T-helper 2 cell treated with Interferon-gamma antibody and Interleukin-4, amounts not matched to agents 100 ng/mL and 5 ng/mL, for 36 hours (primary cell): ENCODE results near the gene ANXA6. TPM values are rescaled to one million over a fixed set of nuclear protein-coding genes. Genes with fewer than 3 reads are reported as not detected.

ENCODE experiments used
- intact Hi-C: fragments of 100-400 bp; cut with micrococcal nuclease; formaldehyde crosslinking; loops from one replicate; pipeline ENCODE4 v1.15.1; 2023
- total RNA-seq: library from RNA; stranded (reverse); gene quantifications from 2 replicates; pipeline ENCODE4 v1.2.3, GENCODE V29; 2022

Gene ANXA6
- total RNA-seq, 1 donor from 2014 or later, result 589 TPM

DNA sequence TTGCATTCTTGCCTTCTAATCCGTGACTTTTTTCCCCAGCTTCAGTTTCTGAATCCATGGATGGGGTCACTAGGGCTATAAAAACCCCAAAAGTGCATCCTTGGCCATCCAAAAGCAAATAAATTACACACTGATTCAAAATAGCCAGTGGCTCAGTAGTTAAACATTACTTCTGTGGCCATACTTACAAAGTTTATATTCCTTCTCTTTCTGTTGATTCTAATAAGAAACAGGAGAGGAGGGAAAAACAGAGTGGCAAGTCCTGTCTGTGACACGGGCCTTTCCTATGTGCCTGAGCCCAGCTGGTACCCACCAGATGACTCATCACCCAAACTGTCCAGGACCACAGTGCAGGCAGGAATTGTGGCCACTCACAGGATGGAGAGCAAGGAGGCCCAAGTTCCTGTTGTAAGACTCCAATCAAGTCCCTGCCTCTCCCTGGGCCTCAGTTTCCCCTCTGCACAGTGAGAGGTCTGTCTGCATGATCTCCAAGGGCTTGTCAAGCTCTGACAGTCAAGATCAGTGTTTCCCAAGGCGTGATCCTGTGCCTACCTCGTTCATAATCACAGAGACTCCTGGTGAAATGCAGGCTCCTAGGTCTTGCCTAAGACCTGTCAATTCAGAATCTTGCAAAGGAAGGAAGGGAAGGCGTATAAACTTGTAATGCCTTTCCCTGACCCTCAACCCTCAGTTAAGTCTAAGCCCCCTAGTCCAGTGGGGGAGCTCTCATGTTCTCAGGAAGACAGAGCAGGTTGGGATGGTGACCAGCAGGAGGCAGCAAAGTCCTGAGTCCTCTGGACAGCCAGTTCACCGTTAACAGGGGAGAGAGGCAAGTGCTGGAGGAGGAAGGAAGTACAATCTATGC, 106.3 kb downstream of the ANXA6 start:
- intact Hi-C loops, result loop anchor here (1.0 to 5.0 kb wide), 4 partner anchors 30 to 113 kb away; partner anchors contain the start of gene TNIP1

Other genes with a start within 250 kb of the ANXA6 start
- gene GPX3, start 137.2 kb downstream of the ANXA6 start, total RNA-seq, result not detected in 2 replicates
- 150 TPM in 2 replicates for gene TNIP1, start 76.7 kb downstream of the ANXA6 start, total RNA-seq
- 63.5 and 64.9 TPM in 2 replicates for gene CCDC69, start 66.3 kb upstream of the ANXA6 start, total RNA-seq
- 23.3 and 31.3 TPM in 2 replicates for gene GM2A, start 95.4 kb upstream of the ANXA6 start, total RNA-seq
- not detected in 2 replicates for gene SLC36A3, start 146.0 kb upstream of the ANXA6 start, total RNA-seq
- gene SLC36A2, start 189.8 kb upstream of the ANXA6 start, total RNA-seq, result not detected in 2 replicates